IPS-NIHi11 (cell line): ENCODE measurements around the gene PHLPP1.

Experiments used
- DNase-seq: peaks from one replicate; pipeline ENCODE4 v3.0.0; 2012; ENCODE audit warnings: mixed read lengths, low spot score

PHLPP1 gene

GRCh38 chr18:62810682-62811081 is 95.3 kb downstream of the PHLPP1 start:
- DNase-seq: no peak

DNA sequence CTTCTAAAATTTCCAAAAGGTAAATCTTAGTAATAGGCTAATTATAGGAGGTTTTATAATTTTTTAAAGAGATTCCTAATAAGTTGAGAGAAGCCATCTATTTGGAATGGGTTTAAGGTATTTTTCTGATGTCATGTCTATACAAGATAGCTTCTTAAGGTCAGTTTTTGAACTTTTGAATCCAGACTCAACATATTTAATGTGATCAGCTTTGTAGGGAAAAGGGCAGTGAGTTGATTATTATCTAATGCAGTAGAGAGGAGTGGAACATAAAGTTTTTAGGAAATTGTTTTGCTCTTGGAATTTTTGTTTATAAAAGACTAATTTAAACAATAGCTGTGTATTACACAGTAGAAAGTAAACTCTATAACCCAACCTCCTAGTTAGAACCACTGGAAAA is 96.3 kb downstream of the PHLPP1 start:
- no peak for DNase-seq

DNA sequence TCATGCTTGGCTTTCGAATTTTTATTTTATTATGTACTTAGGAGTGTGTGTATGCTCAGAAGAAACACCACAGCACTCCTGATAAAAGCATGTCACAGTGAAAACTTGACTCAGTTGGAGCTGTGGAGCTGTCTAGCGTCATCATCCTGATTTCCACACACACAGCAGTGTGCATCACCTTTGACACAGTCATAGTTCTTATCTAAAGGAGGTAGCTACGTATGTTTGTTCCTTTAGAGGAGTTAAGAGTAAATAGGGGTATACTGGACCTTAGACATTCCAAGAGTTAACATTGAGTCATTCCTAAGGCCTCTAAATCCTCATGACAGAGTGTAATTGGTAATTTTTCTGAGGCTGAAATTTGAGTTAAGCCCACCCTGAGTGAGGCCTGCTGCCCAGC is 96.9 kb downstream of the PHLPP1 start:
- DNase-seq: no peak

- no peak for DNase-seq
These were observed 97.5 kb downstream of the PHLPP1 start for GRCh38 chr18:62812876-62813275.

DNA sequence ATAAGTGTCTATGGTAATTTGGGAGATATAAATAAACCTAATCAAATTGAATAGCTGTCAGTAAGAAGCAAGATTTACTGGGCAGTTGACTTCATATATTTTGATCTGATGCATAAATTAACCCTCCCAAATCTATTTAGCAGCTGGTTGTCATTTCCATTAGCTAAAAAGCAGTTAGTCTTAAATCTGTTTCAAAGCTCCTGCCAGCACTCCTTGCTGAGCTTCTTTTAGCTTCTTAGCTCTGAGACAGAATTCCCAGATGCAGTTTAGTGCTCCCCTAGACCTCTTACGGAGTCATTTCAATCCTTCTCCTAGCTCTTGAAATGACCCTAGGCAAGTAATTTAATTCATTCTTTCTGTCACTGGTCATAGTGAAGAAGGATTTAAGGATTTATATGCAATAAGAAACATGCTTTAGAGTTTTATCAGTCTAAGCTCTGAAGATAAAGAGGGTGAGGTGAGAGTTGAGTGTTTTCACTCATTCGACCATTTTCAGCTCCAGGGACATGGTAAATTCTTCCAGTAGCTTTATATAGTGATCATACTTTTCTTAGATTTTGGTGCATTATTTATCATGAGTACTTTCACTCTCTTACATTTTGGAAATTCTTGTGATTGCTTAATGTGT is 98.9 kb downstream of the PHLPP1 start:
- DNase-seq: no peak

DNA sequence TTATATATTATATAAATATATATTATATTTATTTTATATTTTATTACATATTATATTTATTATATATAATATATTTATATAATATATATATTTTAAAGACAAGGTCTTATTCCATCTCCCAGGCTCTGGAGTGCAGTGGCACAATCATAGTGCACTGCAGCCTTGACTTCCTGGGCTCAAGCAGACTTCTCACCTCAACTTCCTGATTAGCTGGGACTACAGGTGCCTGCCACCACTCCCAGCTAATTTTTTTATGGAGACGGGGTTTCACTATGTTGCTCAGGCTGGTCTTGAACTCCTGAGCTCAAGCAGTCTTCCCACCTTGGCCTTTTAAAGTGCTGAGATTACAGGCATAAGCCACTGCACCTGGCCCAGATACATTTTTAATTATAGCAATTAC is 110.0 kb downstream of the PHLPP1 start:
- DNase-seq: no peak

DNA sequence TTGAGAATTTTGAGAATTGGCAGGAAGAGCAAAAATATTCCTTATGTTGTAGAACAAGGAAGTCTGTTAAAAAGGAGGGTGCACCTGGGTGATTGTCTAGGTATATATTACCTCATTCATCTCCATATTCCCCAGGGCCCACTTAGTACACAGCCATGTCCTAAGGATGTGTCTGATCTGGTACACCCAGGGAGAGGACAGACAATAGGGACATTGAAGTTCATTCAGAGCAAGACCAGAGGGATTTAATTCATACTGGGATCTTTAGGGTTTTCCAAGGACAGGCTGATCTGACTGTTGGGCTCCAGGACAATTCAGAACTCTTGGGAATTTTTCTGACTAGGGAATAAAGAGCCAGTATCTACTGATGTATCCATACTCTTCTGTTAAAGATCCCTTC is 112.1 kb downstream of the PHLPP1 start:
- no peak for DNase-seq

- no peak for DNase-seq
These were observed 112.8 kb downstream of the PHLPP1 start for GRCh38 chr18:62828091-62828640.

DNA sequence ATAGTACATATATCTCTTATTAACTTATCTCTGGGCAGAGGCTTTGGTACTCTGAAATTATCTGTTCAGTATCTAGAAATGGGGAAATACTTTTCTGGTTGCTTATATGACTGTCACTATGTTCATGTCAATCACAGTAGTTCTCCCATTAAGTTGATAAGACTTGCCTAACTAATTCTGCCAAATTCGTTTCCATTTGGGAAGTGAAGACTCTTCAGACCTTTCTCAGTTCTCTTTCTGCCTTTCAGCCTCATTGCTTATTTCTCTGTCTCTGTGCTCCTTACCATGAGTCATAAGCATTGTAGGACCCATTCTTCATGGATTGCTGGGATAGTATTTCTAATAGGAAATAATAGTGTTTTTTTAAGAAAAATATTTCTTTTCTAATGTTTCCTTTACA is 113.5 kb downstream of the PHLPP1 start:
- DNase-seq: no peak

- DNase-seq: no peak
These were observed 114.6 kb downstream of the PHLPP1 start for GRCh38 chr18:62829936-62830335.

DNA sequence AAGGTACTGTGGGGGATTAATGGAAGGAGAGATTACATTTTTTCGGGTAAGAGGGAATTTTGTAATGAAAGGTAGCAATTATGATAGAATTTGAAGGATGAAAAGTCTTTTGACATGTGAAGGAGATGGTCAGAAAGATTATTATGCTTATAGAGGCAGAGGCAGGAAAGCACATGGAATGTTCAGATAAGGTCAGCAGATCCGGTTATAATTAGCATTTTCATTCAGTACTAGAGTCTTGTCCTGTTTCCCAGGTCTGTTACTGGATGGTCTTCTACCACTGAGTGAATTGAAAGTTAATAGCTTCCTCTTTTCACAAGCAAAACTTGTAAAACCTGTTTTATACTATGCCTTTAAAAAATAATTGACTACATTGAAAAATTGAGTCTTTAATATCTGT is 116.9 kb downstream of the PHLPP1 start:
- peak; percentile 30 for DNase-seq

DNA sequence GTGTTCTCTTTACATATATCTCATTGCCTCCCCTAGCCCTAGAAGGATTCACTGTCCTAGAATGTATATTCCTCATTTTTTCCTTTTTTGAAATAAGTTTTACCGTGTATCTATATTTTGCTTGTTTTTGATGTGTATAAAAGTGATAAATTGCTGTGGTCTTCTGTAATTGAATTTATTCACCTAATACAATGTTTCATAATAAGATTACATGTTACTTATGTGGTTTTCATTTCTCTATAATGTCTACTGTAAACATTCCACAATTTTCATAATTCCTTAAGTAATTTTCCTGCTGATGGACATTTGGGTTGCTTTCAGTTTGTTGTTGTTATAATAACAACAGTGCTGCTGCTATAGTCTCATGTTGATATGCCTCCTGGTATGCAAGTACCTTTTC is 118.2 kb downstream of the PHLPP1 start:
- DNase-seq: no peak

GRCh38 chr18:62834715-62835114 is 119.4 kb downstream of the PHLPP1 start:
- DNase-seq: no peak

DNA sequence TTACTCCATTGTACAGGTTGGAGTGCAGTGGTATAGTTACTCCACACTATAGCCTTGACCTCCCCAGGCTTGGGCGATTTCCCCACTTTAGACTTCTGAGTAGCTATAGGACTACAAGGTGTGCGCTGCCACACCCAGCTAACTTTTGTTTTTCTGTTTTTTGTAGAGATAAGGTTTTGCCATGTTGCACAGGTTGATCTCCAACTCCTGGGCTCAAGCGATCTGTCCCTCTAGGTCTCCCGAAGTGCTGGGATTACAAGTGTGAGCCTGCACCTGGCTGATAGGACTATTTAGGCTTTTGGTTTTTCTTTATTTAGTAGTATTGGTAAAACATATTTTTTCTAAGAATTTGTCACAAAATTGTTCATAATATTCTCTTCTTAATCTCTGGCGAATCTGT is 121.7 kb downstream of the PHLPP1 start:
- DNase-seq: no peak

- no peak for DNase-seq
These were observed 123.2 kb downstream of the PHLPP1 start for GRCh38 chr18:62838475-62839098.

DNA sequence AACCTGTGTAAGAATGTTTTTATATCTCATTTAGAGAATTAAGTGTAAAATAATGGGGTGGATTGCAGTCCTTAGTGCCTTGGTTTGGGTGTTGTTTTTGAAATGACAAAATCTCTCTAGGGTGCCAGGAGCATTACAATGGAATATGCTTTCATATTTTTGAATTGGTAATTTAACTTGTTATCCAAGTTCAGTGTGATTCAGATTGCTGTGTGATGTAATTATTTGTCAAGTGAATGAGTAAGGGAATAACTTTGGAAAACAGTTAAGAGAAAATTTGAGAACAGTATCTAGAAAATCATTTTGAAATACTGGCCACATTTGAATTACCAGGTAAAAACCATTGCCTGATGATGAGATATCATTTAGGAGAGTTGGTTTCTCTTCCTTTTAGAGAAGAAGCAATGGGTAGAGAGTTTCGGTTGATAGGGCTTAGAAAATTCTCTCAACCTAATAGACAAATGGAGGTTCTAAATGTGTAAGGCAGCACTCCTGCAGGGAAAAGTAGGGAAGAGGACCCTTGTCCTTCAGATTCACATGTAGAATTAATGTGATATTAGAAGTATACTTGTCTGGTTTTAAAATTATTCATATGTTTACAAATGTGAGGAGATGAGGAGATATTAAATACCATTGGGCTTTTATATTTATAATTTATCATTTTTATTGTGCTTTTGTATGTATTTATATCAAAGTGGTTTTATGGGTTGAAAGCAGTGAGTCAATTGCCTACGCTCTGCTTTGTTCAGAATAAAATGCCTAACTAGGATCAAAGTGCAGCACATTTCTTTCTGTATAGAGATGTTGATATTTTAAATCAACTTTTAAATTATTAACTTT is 124.8 kb downstream of the PHLPP1 start:
- DNase-seq: no peak

DNA sequence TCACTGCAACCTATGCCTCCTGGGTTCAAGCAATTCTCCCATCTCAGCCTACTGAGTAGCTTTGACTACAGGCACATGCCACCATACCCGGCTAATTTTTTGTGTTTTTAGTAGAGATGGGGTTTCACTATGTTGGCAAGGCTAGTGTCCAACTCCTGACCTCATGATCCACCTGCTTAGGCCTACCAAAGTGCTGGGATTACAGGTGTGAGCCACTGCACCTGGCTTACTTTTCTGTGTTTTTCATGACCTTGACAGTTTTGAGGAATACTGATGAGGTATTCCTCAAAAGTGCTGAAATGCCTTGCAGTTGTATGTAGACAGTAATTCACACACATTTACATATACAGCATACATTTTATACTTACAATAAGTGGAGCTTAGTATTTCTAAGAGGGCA is 126.1 kb downstream of the PHLPP1 start:
- DNase-seq: no peak

DNA sequence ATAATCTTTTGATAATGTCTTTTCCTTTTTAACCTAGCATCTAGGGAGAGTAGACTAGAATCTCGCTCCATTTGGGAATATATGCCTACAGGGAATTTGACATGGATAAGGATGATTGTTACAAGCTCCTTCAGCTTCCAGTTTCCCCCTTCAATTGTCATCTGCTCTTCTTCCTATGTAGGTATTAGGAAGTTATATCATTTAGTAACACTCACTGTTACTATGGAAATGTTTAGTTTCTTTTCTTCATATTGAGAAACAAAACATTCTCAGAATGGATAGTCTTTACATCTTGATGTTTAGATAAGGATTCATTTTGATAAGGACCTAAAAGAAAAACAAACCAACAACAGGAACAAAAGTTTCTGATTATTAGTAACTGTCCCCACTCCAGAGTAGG is 127.6 kb downstream of the PHLPP1 start:
- no peak for DNase-seq

DNA sequence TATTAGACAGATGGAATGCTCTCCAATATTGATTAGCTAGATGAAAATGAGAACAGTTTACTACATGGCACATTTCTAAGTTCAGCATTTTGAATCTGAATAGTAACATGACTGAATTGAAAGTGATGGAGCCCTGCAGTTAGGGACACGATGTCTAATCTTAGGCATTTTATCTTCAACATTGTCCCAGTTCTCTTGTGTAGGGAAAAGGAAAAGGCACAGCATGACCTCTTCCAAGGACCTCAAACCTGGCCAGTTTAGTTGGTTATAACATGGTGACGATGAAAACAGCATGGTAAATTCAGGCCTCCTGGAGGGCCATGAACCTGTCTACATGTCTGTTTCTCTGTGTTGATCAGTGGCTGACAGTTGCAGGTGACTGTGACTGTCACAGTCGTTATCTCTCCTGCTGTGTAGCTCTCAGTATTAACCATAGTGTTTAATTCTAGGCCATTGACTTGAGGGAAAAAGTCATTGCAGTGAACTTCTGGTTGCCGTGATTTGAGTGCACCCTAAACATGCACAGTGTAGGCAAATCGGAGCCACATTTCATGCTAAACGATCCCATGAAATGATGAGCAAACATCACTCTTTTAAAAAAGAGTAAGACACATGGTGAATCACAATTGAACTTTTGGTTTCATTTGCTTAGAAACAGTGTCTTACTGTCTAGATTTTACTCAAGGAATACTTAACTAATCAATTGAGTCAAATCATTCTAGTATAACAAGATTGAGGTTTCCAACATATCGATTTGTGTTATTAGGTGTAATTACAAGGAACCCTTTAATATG is 129.7 kb downstream of the PHLPP1 start:
- no peak for DNase-seq

DNA sequence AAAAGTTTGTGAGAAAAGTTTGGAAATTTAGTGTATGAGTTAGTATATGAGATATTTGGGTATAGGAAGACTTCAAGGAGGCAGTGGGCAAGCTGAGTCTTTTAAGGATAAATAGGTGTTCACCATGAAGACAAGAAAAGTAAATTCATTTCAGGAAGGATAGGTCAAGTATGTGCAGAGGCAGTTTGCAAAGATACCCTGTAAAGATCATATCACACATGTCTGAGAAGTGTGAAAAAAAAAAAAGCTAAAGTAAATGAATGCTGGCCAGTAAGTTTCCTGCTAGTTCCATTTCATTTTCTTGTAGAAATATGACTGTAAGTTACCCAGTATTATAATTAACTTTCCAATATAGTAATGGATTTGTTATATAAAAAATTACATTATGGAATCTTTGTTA is 131.0 kb downstream of the PHLPP1 start:
- no peak for DNase-seq

GRCh38 chr18:62847081-62847480 is 131.7 kb downstream of the PHLPP1 start:
- peak; percentile 28 for DNase-seq

GRCh38 chr18:62848946-62849345 is 133.6 kb downstream of the PHLPP1 start:
- DNase-seq: no peak
